Urinary bladder (tissue), 4 donors: ENCODE measurements around the gene LRRC2. TPM values are rescaled to one million over a fixed set of nuclear protein-coding genes. Genes with fewer than 3 reads are reported as not detected.
"Not testable (repeated sequence)": the region's sequence is repeated elsewhere in the genome, so short reads cannot be mapped to it uniquely, and the experiment has no call there.

ENCODE experiments used
- DNase-seq: peaks from one replicate; pipeline ENCODE4 v3.0.0-alpha.2; 2015; ENCODE audit errors: extremely low spot score
- H3K27ac ChIP-seq: one replicate; pipeline ENCODE4 v1.5.1; 2013; ENCODE audit warnings: low read depth, mild to moderate bottlenecking, moderate library complexity
- H3K36me3 ChIP-seq: one replicate; pipeline ENCODE4 v1.6.1; 2013; ENCODE audit warnings: mild to moderate bottlenecking, moderate library complexity; ENCODE audit not compliant: insufficient read depth
- H3K4me1 ChIP-seq: one replicate; pipeline ENCODE4 v1.6.1; 2013; ENCODE audit warnings: mild to moderate bottlenecking, moderate library complexity; ENCODE audit not compliant: insufficient read depth
- H3K4me3 ChIP-seq: one replicate; pipeline ENCODE4 v1.5.1; 2013; ENCODE audit warnings: low read depth, low read length
- WGBS: extraction: QIAGEN DNeasy Blood & Tissue Kit; methylation state at CpG from one replicate; pipeline ENCODE4 v1.1.7; 2013; 5-methylcytosine and 5-hydroxymethylcytosine counted together
- polyA plus RNA-seq: library from polyadenylated mRNA; stranded (reverse); fragments of 200-250 nt; gene quantifications from one replicate; pipeline ENCODE4 v1.2.3, GENCODE V29; 2013
- total RNA-seq: library from RNA; depleted of rRNA; stranded (reverse); fragments of >200 nt; gene quantifications from one replicate; pipeline ENCODE4 v1.2.3, GENCODE V29; 2014
- donor health status: healthy with polysubstance abuse.
- donor health status: healthy.

The LRRC2 gene
- total and polyA plus RNA-seq, 2 donors = 4.2 to 4.3 TPM

- DNase-seq = no peak
- no peaks in the 10 kb centered on the region for H3K36me3 ChIP-seq
- no peak overlapping the region for H3K4me3 ChIP-seq
- no peak overlapping the region for H3K27ac ChIP-seq
- H3K4me1 ChIP-seq = no peaks in the 10 kb centered on the region
Measured at GRCh38 chr3:46593979-46594378, 27.9 kb upstream of the LRRC2 start.

GRCh38 chr3:46593274-46593862, 27.3 kb upstream of the LRRC2 start:
- Histone ChIP-seq H3K4me1 (no peaks in the 10 kb centered on the region), H3K4me3 (no peak overlapping the region), H3K36me3 (no peaks in the 10 kb centered on the region), H3K27ac (no peak overlapping the region)
- 85% methylated on average over 14 of the region's 14 CpGs for WGBS
- no peak for DNase-seq

GRCh38 chr3:46587268-46587667, 21.2 kb upstream of the LRRC2 start:
- WGBS = 72% methylated on average over 3 of the region's 3 CpGs
- H3K4me3 ChIP-seq, DNase-seq, H3K36me3 ChIP-seq, H3K4me1 ChIP-seq, H3K27ac ChIP-seq: not testable (repeated sequence)

- Histone ChIP-seq H3K36me3 (no peaks in the 10 kb centered on the region), H3K4me3 (no peak overlapping the region), H3K4me1 (no peaks in the 10 kb centered on the region), H3K27ac (no peak overlapping the region)
- WGBS = 85% methylated on average over 6 of the region's 6 CpGs
- DNase-seq = no peak
Measured at GRCh38 chr3:46586738-46587246, 20.7 kb upstream of the LRRC2 start.

GRCh38 chr3:46585799-46586693, 19.9 kb upstream of the LRRC2 start:
- Histone ChIP-seq H3K4me1 (no peaks in the 10 kb centered on the region), H3K4me3 (no peak overlapping the region), H3K36me3 (no peaks in the 10 kb centered on the region), H3K27ac (no peak overlapping the region)
- DNase-seq = no peak
- WGBS = 89% methylated on average over 5 of the region's 5 CpGs

GRCh38 chr3:46584598-46585467, 18.7 kb upstream of the LRRC2 start:
- 93% methylated on average over 7 of the region's 7 CpGs for WGBS
- Histone ChIP-seq H3K36me3 (no peaks in the 10 kb centered on the region), H3K4me1 (no peaks in the 10 kb centered on the region)

GRCh38 chr3:46580675-46581074, 14.6 kb upstream of the LRRC2 start:
- Histone ChIP-seq H3K36me3 (no peaks in the 10 kb centered on the region), H3K4me1 (no peaks in the 10 kb centered on the region), H3K27ac (no peak overlapping the region), H3K4me3 (no peak overlapping the region)
- WGBS = 96% methylated on average over 1 of the region's 1 CpG
- no peak for DNase-seq

More at GRCh38 chr3:46584598-46585467, 18.7 kb upstream of the LRRC2 start:
- no peak for DNase-seq
- Histone ChIP-seq H3K4me3 (no peak overlapping the region), H3K27ac (no peak overlapping the region)

- H3K4me3 ChIP-seq = no peak overlapping the region
- 45% methylated on average over 14 of the region's 14 CpGs for WGBS
- H3K27ac ChIP-seq = no peak overlapping the region
Measured at GRCh38 chr3:46579756-46580286, 13.7 kb upstream of the LRRC2 start.

GRCh38 chr3:46578973-46579755, 13.1 kb upstream of the LRRC2 start:
- no peak for DNase-seq
- Histone ChIP-seq H3K4me3 (no peak overlapping the region), H3K27ac (no peak overlapping the region), H3K36me3 (no peaks in the 10 kb centered on the region), H3K4me1 (no peaks in the 10 kb centered on the region)
- WGBS = 74% methylated on average over 10 of the region's 10 CpGs

More at GRCh38 chr3:46579756-46580286, 13.7 kb upstream of the LRRC2 start:
- no peaks in the 10 kb centered on the region for H3K36me3 ChIP-seq
- DNase-seq = no peak
- H3K4me1 ChIP-seq = no peaks in the 10 kb centered on the region

GRCh38 chr3:46577580-46578249, 11.6 kb upstream of the LRRC2 start:
- WGBS = 81% methylated on average over 18 of the region's 18 CpGs
- not testable (repeated sequence) for H3K36me3 ChIP-seq, H3K4me3 ChIP-seq, H3K4me1 ChIP-seq, DNase-seq, H3K27ac ChIP-seq

GRCh38 chr3:46576879-46577278, 10.8 kb upstream of the LRRC2 start:
- Histone ChIP-seq H3K4me3 (no peak overlapping the region), H3K36me3 (no peaks in the 10 kb centered on the region)

GRCh38 chr3:46576386-46576785, 10.3 kb upstream of the LRRC2 start:
- H3K4me1 ChIP-seq = no peaks in the 10 kb centered on the region
- 74% methylated on average over 10 of the region's 10 CpGs for WGBS
- no peak for DNase-seq
- H3K4me3 ChIP-seq = no peak overlapping the region
- H3K27ac ChIP-seq = no peak overlapping the region
- no peaks in the 10 kb centered on the region for H3K36me3 ChIP-seq

More at GRCh38 chr3:46576879-46577278, 10.8 kb upstream of the LRRC2 start:
- Histone ChIP-seq H3K27ac (no peak overlapping the region), H3K4me1 (no peaks in the 10 kb centered on the region)
- DNase-seq = no peak
- WGBS = 33% methylated on average over 21 of the region's 21 CpGs
